OCI-M1 (cell line): ENCODE results near the gene SCG3.

Experiments
- DNase-seq: peaks from one replicate; lab custom pipeline; 2025; lab: John Stamatoyannopoulos, UW

Gene SCG3

GRCh38 chr15:51727141-51727897 is 46.0 kb downstream of the SCG3 start:
- peak; percentile 35 for DNase-seq

GRCh38 chr15:51731549-51732267 is 50.4 kb downstream of the SCG3 start:
- peak; percentile 96 for DNase-seq

GRCh38 chr15:51732646-51733045 is 51.3 kb downstream of the SCG3 start:
- peak; percentile 25 for DNase-seq

GRCh38 chr15:51735228-51736010 is 54.1 kb downstream of the SCG3 start:
- peak; percentile 69 for DNase-seq

GRCh38 chr15:51736069-51736468 is 54.8 kb downstream of the SCG3 start:
- DNase-seq: peak; percentile 29

- DNase-seq: peak; percentile 55
Observed at GRCh38 chr15:51736751-51737521, 55.6 kb downstream of the SCG3 start.

- peak; percentile 65 for DNase-seq
Observed at GRCh38 chr15:51737522-51738305, 56.4 kb downstream of the SCG3 start, which contains the start of gene LYSMD2. Gene LYSMD2, minus strand, starts transcription at chr15:51737655. Its CDS starts 33 bp downstream, at chr15:51737622.

GRCh38 chr15:51738553-51738952 is 57.2 kb downstream of the SCG3 start:
- DNase-seq: no peak

- DNase-seq: peak; percentile 18
Observed at GRCh38 chr15:51739061-51739712, 57.9 kb downstream of the SCG3 start.

GRCh38 chr15:51749307-51749706 is 68.0 kb downstream of the SCG3 start:
- no peak for DNase-seq

- DNase-seq: no peak
Observed at GRCh38 chr15:51750186-51750585, 68.9 kb downstream of the SCG3 start.

- no peak for DNase-seq
Observed at GRCh38 chr15:51750792-51751696, 69.7 kb downstream of the SCG3 start, which contains the start of gene TMOD2. Gene TMOD2, plus strand, starts transcription at chr15:51751597. Its CDS starts 14,845 bp downstream, at chr15:51766442.

- DNase-seq: no peak
Observed at GRCh38 chr15:51751697-51752683, 70.7 kb downstream of the SCG3 start.

GRCh38 chr15:51752888-51753287 is 71.6 kb downstream of the SCG3 start:
- no peak for DNase-seq

- DNase-seq: peak; percentile 10
Observed at GRCh38 chr15:51754267-51754666, 73.0 kb downstream of the SCG3 start.

- DNase-seq: no peak
Observed at GRCh38 chr15:51755790-51756189, 74.5 kb downstream of the SCG3 start.

GRCh38 chr15:51756482-51756881 is 75.2 kb downstream of the SCG3 start:
- peak; percentile 30 for DNase-seq

- DNase-seq: no peak
Observed at GRCh38 chr15:51757450-51757849, 76.1 kb downstream of the SCG3 start.
